Stimulated activated CD4-positive, alpha-beta T cell treated with anti-CD3 and anti-CD28 coated beads, TNF-alpha, amount 100 ng/mL, for 48 hours (primary cell): Measurements from ENCODE around the gene CSRNP3.

Experiments used
- DNase-seq, 3 donors: peaks; one replicate each; pipeline ENCODE4 v3.0.0-alpha.2; 2020; ENCODE audit warnings: low read depth in 3 of 3

Gene CSRNP3

DNA sequence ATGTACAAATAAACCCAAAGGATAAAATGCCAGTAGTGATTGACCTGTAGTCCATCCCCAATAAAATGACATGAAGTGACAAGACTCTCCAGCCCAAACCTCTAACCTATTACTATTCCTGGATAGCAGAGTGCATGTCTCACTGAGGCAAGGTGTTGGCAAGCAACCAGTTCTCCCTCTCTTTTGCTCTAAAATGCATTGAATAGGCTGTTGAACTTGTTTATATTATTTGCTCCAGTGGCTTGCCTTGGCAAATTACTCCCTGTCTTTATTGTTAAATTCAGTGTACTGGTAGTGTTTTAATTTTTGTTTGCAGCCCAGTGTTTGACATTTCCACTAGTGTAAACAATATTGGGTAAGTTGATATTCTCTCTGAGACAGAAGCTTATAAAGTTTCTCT is 70.5 kb downstream of the CSRNP3 start:
- DNase-seq: no peak

- DNase-seq: no peak
Measured at GRCh38 chr2:165544897-165545296, 75.4 kb downstream of the CSRNP3 start.

- DNase-seq: no peak
Measured at GRCh38 chr2:165547900-165548299, 78.4 kb downstream of the CSRNP3 start.

DNA sequence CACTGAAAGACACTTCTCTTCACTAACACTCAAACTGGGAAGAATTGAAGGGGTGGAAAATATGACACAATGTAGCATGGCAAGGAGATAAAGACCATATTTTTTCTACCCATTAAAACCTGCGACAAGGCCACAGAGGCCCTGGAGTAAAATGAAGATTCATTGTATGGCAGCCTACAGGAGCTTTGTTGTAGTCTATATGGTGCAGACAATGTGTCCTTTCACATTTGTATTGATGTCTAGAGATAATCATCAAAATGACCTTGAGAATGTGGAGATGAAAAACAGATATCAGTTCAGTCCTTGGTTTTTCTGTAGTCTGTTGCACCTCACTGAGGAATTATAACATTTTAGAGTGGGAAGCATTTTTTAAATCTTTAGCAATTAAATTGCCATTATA is 80.1 kb downstream of the CSRNP3 start:
- no peak for DNase-seq

DNA sequence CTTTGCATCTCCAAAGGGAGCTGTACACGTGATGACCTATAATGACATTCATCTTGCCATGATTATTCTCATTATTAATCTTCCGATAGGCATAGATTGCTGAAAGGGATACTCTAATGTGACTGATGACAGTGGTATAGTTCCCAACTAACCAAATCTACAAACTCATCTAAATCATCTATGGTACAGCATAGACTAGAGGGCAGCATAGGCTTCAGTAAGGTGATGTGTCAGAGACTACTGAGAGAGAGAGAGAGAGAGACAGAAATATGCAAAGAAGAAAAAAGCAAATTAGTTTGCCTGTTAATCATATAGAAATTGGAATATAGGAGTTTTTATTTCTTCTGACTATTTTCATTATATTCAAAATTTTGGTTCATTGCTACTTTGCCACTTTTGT is 89.3 kb downstream of the CSRNP3 start:
- DNase-seq: no peak

GRCh38 chr2:165560377-165560988 is 91.0 kb downstream of the CSRNP3 start:
- no peak for DNase-seq

- DNase-seq: no peak
Measured at GRCh38 chr2:165561516-165561915, 92.0 kb downstream of the CSRNP3 start.

- no peak for DNase-seq
Measured at GRCh38 chr2:165562233-165562632, 92.7 kb downstream of the CSRNP3 start.

DNA sequence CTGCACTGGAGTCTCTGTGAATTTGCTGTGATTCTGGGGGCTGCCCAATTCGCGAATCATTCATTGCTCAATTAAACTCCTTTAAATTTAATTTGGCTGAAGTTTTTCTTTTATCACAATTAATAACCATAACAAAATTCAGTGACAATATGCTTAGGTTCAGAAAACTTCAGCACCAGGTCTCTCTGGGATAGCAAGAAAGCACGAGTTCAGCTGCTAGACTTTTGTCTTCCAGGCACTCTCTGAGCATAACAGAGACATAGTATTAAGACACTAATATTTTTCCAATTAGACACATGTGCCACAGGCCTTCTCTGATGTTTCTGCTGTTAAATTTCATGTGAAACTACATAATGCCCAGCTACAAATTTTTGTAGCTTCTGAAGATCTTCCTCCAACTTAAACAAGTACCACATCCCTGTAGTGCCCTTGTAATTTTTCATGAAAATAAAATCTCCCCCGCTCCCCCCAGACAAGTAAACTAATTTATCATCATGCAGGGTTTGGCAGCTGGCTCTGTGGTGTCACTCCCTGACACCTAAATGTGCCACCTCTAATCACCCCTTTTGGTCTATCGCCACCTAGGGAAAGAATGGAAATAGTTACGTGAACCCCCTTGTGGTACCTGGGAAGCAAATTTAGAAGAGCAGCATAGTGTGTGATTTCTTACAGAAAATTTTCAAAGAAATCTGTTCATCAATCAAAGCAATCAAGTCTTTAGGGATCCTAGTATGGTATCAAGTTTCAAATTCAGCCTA is 94.1 kb downstream of the CSRNP3 start:
- no peak for DNase-seq

GRCh38 chr2:165566008-165566407 is 96.5 kb downstream of the CSRNP3 start:
- no peak for DNase-seq

- DNase-seq: no peak
Measured at GRCh38 chr2:165567273-165567672, 97.8 kb downstream of the CSRNP3 start.

- no peak for DNase-seq
Measured at GRCh38 chr2:165568361-165568760, 98.9 kb downstream of the CSRNP3 start.

GRCh38 chr2:165571477-165571876 is 102.0 kb downstream of the CSRNP3 start:
- DNase-seq: no peak

- DNase-seq: no peak
Measured at GRCh38 chr2:165572151-165572550, 102.7 kb downstream of the CSRNP3 start.

GRCh38 chr2:165573534-165574461 is 104.3 kb downstream of the CSRNP3 start:
- no peak for DNase-seq

DNA sequence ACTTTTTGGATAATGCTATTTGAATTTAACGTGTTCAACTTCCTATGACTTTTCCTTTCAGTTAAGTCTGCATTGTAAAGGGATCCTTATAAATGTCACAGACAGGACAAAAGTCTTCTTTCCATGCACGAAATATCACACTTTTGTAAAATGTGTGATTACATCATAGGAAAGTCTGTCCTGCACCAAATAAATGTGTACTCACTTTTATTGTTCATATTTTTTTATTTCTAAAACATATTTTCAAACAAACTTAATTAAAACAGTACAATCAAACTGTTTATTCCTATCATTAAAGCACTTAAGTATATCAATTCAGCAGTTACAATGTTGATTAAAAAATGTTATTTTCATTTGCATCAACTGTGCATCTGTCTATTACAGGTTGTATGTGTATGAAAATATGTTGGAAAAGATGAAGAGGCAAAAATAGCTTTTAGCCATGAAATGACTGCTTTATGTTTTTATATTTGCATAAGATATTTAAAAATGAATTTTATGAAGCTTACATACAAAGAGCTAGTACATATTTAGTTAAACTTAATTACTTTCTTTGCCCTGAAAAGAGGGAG is 105.6 kb downstream of the CSRNP3 start:
- no peak for DNase-seq

- DNase-seq: no peak
Measured at GRCh38 chr2:165576409-165577154, 107.1 kb downstream of the CSRNP3 start.

DNA sequence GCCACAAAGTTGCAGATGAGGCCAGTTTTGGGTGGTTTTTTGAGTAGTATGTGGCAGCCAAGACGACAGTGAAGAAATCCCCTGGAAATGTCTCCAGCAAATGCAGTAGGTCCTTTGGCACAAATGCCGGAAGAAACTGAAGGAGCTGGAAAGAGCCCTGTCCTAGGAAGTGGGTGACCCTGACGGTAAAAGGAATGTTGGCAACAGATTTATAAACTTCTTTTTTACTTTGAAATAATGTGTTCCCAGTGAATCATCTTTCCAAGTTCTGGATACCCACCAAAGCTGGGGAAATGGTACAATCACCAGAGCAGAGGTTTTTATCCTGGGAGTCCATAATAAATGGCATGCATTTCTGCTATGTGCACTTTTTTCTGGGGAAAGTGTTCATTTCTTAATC is 112.9 kb downstream of the CSRNP3 start:
- DNase-seq: no peak

DNA sequence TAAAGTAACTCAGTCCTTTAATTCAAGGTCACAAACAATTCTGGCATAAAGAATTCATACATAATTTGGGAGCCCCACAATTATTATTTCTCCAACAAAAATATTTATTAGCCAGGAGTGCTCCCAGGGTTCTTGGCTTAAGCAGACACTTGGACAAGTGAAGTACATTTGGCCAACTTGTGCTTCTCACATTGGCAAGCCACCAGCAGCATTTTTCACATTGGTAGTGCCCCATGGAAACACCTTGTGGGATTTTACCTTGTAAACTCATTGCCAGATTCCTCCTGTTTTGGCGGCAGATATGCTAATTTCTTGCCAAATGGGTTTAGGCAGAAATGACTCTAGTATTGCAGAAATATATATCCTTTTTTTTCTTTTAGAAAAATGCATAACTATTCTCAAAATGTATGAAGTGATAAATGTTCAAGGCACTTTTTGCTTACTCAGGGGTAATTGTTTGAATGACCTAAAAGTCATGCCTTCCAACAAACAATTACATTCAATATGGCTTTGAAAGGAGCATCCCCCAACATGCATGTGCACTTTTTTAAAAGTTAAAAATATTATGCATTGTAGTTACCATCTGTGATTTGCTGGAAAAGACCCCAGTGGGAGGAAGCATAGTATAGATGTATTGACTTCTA is 113.5 kb downstream of the CSRNP3 start:
- DNase-seq: no peak

DNA sequence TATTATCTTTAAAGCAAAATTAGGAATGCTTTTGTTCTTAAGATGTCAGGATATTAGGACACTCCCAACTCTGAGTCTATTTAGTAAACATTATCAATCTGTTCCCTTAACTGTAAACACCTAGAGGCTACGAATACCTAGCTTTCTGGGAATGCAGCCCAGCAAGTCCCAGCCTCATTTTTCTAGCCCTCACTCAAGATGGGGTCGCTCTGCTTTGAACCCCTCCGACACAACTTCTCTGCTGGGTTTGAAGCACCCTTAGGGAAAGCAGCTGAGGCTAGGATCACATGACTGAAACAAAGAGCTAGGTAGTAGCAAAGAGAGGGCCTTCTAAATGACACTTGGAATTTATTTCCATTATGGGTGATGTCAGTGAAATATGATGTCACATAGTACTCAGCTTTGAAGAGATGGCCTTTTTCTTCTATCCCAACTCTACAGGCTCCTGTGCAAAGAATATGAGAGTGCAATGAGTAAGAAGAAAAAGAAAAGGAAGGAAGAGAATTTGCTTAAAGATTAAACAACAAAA is 114.7 kb downstream of the CSRNP3 start:
- no peak for DNase-seq

DNA sequence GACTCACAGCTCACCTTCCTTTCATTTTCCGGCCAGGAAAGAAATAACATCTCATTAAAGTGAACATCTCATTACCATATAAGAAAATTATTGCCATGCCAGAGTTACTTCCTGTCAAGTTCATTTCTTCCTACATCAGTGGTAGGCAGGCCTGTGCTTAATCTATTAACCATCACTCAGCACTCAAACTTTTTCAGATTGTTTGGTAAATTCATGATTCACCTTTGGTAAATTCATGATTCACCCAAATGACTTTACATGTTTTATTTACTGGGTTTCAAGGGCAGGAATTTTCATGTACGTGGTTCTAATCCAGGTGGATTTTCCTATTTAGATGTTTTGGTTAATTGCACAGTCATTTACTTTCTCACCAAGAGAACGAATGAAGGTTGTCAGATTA is 116.5 kb downstream of the CSRNP3 start:
- no peak for DNase-seq
